GM19035 (cell line): Measurements from ENCODE around the gene CACNG1.
"Not testable (repeated sequence)": the region's sequence is repeated elsewhere in the genome, so short reads cannot be mapped to it uniquely, and the experiment has no call there.

Source experiments
- ATAC-seq: cut with Tn5 transposase; IDR thresholded peaks from one replicate; pipeline ENCODE4 v1.9.1; 2021; ENCODE audit not compliant: unreplicated experiment

CACNG1 gene

DNA sequence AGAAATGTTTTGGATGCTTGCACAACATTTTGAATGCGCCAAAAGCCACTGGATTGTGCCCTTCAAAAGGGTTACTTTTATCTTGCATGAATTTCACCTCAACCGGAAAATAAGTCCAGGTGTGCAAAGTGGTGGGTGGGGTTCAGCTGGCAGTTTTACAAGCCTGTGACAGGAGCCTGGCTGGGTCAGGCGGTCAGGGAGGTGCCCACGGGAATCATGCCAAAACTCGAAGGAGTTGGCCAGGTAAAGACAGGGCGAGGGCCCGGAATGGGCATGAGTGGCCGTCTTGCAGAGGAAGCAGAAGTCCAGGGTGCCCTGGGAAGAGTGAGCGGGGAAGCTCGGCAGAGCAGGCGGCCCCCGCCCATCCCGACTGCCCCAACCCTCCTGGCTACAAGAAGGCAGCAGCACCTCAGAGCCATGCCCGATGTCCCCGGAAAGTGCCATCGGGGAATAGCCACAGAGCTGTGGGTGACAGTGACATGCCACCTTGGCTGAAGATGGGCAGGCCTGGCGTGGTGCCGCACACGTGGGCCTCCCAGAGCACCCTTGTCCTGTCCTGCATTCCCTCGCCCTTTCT, 19.1 kb upstream of the CACNG1 start:
- no peak for ATAC-seq

DNA sequence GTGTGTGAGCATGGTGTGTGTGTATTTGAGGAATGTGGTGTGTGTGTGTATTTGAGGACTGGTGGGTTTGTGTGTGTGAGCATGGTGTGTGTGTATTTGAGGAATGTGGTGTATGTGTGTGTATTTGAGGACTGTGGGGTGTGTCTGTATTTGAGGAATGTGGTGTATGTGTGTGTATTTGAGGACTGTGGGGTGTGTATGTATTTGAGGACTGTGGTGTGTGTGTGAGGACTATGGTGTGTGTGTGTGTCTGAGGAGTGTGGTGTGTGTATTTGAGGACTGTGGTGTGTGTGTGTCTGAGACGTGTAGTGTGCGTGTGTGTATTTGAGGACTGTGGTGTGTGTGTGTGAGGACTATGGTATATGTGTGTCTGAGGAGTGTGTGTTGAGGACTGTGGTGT, 18.0 kb upstream of the CACNG1 start:
- no peak for ATAC-seq

DNA sequence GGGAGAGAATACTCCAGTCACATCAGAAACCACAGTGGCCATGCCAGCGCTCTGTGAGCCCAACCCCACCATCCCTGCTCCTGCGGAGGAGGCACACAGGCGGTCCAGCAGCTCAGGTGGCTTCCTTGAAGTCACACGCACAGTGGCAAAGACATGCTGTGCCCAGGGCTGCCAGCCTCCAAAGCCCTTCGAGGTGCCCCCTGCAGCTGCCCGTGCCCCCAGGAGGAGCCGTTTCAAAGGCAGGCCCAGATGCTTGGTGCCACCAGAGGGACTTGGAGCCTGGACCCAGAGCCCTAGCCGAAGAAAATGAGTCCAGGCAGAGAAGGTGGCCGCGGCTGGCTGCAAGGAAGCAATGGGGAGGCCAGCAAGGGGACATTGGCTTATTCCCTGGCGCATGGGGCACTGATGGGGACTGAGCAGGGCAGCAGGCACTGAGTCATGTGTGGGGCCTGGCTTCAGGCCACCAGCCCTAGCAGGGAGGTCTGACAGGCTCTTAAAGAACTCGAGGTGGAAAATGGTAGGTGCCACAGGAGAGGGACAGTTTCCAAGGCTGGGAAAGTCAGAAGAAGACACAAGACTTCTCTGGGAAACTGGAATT, 17.2 kb upstream of the CACNG1 start:
- ATAC-seq = no peak

DNA sequence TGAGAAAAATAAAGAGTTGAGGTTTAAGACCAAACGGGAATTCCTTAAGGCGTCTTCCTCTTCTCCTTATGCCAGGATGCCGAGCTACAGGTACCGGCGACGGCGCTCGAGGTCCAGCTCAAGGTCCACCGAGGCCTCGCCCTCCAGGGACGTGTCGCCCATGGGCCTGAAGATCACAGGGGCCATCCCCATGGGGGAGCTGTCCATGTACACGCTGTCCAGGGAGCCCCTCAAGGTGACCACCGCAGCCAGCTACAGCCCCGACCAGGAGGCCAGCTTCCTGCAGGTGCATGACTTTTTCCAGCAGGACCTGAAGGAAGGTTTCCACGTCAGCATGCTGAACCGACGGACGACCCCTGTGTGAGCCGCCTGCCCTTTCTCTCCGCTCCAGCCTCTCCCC, 13.7 kb upstream of the CACNG1 start:
- no peak for ATAC-seq

DNA sequence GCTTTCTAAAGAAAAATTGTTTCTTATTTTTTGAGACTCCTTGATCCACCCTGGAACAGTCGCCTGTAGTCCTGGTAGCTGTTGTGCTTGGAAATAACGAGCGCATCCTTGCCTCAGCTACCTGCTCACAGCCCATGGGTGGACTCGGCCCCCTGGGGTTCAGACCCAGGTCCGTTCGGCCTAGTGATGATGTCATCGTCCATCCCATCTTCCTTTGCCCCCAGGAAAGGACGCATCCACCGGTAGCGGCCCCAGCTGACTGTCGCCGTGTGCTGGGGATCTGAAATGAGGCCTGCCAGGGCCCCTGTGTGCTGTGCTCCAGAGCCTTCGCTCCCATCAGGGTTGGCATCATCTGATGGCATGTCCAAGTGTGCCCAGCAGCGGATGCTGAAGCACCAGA, 12.0 kb upstream of the CACNG1 start:
- ATAC-seq = no peak

DNA sequence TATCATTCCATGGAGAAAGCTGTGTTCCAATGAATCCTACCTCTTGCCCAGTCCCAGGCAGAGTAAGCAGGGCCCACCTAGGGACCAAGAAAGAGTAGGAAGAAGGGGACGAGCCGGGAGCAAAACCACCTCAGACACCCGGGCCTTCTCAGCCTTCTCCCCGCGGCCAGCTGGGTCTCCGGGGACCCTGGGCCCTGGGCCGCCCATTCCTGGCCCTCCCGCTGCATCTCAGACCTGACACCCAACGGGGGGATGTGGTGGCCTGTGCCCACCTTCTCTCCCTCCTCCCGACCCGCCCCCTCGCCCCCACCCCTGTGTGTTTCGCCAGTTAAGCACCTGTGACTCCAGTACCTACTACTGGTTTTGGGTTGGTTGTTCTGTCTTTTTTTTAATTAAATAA, 11.4 kb upstream of the CACNG1 start:
- no peak for ATAC-seq

DNA sequence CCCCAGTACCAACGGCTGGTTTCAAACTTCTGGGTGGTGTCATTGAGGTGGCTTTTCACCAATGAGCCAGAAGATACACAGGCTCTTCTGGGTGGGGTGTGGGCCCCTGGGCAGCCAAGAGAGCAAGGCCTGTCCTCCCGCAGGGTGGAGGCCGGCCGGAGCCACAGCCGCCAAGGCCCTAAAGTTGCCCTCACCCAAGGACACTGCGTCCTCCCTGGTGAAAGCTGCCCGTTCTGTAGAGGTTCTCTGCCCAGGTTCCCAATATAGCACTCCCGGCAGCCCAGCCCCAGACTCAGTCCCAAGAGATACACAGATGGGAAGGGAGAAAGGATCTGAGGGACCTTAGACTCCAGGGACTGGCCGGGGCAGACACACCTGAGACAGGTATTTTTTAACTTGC, 10.7 kb upstream of the CACNG1 start:
- no peak for ATAC-seq

DNA sequence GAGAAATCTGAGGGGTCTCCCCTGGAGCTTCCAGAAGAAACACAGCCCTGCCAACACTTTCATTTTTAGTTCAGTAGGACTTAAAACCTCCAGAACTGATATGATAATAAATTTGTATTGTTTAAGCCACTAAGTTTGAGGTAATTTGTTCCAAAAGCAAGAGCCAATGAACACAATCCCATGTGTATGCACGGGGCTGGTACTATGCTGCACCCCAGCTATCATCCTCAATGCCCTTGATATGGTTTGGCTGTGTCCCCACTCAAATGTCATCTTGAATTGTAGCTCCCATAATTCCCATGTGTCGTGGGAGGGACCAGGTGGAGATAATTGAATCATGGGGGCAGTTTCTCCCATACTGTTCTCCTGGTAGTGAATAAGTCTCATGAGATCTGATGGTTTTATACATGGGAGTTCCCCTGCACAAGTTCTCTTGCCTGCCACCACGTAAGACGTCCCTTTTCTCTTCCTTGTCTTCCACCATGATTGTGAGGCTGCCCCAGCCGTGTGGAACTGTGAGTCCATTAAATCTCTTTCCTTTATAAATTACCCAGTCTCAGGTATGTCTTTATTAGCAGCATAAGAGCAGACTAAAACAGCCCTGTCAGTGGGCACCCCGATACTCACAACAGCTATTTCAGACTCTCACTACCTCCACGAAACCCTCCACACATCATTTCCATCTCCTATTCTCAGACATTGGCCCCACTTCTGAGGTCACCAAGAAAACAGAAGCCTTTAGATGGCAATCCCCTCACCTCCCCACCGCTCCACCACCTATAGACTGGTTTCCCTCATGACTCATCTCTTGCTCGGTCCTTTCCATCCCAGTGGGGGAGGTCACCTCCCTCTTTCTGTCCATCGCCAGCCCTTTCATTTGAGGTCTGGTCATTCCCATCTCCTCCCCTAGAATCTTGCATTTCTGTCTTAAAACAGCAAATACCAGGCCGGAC, 8.9 kb upstream of the CACNG1 start:
- ATAC-seq = no peak

DNA sequence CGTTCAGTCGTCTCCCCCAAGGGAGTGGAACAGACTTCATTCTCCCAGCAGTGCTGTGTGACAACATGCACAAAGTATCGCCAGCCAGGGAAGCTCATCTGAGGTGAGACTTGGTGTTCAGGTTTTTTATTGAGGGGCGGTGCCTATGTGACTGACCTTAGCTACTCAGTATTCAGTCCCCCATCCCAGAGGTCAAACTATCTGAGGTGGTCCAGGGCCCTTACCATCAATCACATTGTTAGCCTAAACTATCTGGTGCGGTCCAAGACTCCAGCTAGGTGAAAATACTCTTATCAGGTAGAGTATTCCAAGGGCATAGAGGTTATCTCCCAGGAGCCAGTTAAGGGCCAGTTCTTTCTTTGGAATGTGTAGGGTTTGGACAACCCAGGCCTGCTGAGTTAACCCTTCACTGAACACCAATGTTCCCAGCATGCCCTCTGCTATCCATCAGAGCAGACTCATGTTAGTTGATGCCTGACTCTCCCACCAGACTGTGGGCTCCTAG, 5.4 kb upstream of the CACNG1 start:
- no peak for ATAC-seq

DNA sequence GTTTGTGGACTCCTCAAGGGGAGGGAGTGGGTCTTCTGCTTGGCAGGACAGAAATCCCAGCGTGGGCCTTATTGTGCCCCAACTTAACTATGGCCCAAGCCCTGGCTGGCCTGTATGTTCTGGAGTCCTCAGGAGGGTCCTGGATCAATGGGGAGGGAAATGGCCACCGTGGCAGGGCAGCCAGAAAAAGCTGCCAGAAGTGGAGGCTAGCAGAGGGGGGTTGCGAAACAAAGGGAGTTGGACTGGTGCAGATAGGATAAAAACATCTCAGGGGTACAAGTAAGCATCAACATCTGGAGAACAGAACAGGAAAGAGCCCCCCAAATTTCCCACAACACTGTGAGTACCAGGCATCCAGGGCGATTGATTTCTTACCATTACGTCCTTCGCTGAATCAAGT, 3.7 kb upstream of the CACNG1 start:
- ATAC-seq = no peak

DNA sequence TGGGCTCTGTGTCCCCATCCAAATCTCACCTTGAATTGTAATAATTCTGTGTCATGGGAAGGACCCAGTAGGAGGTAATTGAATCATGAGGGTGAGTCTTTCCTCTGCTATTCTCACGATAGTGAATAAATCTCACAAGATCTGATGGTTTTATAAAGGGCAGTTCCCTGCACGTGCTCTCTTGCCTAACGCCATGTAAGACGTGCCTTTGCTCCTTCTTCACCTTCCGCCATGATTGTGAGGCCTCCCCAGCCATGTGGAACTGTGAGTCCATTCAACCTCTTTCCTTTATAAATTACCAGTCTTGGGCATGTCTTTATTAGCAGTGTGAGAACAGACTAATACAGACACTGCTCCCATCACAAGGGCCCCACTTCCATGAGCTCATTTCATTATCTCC, 3.2 kb upstream of the CACNG1 start:
- ATAC-seq = not testable (repeated sequence)

DNA sequence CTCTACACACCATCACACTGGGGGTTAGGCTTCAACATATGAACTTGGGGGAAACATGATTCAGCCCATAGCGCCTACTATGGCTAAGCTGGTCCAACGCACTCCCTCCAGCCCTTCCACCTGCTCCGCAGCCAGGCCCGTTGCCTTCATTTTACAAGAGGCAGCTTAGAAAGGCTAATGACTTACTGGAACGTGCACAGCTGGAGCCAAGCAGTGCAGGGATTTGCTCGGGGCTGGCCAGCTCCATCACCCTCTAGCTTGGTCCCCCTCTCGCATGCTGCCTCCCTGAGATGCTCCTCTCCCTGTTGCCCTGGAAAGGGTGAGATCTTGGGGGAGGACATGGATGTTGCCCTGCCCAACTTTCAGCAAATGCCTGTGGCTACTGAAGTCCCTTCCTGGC, 2.8 kb upstream of the CACNG1 start:
- no peak for ATAC-seq

DNA sequence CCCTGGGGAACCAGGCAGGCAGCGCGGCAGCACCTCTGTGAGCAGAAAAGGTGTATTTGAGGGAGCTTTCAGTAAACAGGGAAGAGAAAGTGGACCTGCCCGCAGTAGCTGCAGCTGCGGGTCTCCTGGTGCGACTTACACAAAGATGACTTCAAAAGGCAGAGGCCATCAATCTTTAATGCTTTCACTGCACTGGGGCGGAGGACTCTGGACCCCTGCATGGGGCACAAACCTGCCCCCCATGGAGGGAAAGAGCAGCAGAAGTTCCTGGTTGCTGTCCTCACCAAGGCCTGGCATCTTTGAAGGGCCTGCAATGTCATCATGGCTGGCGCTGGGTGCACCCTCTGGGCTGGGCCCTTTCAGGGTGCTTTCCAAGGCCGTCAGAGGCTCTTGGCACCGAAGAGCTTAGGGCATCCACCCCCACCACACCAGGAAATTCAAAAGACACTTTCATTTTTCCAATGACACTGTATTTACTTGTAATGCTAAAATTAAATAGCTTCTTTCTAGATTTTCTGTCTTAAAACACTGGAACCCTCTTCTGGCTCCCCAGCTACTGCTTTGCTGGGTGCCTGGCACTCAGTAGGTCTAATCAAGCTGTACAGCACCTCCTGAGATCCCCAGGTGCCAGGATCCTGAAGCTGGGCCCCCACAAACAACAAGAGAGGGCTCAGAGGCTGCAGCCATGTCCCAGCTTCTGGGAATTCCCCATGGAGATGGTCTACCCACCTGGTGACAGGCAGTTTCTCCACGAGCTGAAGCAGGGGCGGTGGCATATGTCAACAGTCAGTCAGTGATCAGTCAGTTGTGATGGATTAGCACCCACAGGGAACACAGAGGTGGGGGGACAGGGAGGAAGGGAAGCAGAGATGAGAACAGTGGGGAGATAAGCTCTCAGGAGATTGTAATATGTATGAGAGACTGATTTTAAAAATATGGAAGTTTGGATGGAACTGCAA, 2.1 kb upstream of the CACNG1 start:
- no peak for ATAC-seq

DNA sequence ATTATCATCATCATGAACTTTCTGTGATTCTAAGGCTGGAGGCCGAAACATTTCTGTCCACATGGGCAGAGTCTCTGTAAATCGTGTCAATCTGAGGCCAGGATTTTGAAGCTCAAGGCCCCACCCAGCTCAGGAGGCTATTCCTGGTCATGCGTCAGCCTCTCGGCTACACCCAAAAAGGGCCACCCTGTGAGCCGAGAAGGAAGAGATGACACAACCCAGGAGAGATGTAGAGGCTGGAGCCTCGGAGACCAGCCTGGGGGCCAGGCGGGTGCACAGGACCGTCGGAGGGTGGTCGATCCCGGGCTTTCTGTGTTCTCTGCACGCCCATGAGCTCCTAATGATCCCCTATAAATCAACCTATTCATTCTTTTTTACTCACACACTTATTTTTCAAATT, 1.1 kb upstream of the CACNG1 start:
- ATAC-seq = no peak

DNA sequence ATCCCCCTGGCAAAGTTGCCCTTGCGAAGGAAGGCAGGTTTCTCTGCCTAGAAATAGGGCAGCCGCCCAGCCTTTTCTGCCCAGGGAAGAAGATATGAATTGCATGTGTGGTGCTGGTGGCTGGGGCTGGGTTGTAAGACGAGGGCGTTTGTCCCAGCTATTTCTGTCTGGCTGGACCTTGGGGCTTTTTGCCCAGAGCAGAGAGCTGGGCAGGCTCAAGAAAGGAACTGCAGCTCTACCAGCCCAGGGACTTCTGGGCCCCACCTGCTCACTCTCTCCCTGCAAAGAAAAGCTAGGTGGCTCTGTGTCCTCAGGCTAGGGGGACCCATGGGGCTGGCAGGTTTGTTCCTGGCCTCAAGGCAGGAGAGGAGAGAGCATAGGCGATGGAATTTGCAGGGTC, 586 bp downstream of the CACNG1 start:
- ATAC-seq = no peak

DNA sequence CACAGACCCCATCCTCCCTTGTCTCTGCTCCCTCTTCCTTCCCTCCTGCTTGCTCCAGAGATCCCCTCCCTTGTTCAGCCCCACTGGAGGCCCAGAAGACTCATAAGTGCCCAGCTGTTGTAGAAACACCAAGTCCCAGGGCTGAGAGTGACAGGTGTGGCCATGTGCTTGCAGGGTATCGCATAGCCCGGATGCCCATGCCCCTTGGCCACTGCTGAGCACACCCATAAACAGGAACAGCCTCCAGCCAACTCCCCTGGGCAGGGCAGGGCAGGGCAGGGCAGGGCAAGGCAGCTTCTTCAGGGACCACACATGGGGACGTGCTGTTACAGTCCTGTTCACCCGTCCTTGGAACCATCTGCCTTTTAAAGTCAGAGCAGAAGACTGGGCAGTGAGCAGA, 2.0 kb downstream of the CACNG1 start:
- ATAC-seq = no peak

DNA sequence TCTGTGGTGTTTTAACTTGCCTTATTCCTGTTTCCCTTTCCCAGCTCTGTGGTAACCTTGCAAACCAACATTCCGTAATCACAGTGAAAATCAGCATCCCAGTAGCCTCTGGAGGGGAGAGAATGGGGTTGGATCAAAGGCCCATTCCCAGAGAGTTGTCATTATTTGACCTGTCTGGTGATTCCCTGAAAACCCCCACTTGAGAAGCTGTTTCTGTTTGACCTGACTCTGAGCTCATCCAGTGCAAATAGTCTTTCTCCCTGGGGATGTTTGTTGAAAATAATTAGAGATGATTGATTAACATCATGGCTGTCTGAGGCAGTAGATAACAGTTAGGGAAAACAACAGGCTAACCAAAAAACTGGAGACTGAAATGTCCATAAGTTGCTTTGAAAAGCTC, 3.0 kb downstream of the CACNG1 start:
- no peak for ATAC-seq

DNA sequence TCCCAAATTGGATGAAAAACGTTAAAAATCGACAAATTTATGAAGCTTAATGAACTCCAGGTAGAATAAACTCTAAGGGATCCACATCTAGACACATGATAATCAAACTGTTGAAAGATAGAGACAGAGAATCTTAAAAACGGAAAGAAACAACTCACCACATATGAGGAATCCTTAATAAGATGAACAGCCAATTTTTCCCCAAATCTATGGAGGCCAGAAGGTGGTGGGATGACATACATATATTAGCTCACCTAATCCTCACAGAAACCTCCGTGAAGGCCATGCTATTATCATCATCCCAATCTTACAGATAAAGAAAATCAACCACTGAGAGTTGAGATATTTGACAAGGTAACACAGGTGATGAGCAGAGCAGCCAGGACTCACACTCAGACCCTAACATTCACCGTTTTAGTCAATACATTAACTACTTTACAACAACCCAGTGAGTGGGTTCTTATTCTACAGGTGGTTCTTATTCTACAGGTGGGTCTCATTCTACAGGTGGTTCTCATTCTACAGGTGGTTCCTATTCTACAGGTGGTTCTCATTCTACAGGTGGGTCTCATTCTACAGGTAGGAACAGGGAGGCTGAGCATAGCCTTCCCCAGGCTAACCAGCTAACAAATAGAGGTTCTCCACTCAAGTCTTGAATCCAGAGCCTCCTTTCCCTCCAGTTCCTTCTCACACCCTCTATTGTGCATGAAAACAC, 4.8 kb downstream of the CACNG1 start:
- no peak for ATAC-seq

DNA sequence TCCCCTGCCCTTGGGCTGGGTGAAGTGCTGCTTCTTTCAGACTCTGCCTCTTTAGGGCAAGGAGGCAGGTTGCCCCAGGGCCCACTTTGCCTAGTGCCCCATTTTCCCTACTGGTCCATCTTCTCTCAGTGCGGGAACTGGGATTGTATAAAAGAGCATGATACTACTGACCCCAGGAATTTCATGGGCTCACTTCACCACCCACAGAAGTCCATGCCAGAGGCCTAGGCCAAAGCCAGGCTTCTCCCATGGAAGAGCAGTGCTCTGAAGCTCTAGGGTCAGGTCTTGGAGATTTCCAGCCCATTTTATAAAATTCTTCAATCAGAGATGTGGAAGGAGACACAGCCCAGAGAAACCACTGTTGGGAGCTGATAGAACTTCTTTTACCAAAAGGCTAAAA, 5.7 kb downstream of the CACNG1 start:
- ATAC-seq = no peak

DNA sequence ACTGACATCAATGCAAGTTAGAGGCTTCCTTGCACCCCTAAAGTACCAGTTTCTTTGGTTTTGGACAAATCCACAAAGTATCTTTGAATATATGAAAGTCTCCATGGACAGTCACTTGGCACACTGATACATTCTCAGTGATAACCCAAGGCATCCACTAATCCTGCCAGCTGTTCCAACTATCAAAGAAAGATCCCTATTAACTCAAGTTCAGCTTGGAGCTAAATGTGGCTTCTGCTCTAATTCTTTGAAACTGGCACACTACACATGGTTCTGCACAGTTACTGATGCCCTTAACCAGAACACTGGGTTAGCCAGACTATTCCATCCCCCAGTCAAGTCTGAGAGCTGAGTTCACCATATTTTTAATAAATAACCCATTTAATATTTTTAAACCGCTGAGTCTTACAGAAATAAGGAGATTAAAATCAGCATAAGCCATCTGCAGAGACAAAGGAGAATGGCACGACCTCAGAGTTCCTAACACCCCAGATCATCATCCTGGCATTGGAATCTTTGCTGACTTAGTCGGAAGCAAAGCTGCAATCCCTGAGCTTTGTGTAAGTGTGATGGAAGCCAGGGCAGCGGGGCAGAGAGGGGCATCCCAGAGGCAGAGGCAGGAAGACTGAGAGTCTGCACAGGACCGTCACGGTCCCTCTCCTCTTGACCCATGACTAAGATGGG, 6.3 kb downstream of the CACNG1 start:
- no peak for ATAC-seq
